Stimulated activated CD4-positive, alpha-beta T cell treated with anti-CD3 and anti-CD28 coated beads, Interleukin-1b, Interleukin-23, amount 100 ng/mL, for 24 hours (primary cell): ENCODE measurements around the gene PPP1R1A.

Experiments
- DNase-seq, 4 experiments: peaks; one replicate each; pipeline ENCODE4 v3.0.0-alpha.2; 2020; ENCODE audit warnings: low read depth in 4 of 4, low spot score in 1 of 4

Gene PPP1R1A, protein sequence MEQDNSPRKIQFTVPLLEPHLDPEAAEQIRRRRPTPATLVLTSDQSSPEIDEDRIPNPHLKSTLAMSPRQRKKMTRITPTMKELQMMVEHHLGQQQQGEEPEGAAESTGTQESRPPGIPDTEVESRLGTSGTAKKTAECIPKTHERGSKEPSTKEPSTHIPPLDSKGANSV

DNA sequence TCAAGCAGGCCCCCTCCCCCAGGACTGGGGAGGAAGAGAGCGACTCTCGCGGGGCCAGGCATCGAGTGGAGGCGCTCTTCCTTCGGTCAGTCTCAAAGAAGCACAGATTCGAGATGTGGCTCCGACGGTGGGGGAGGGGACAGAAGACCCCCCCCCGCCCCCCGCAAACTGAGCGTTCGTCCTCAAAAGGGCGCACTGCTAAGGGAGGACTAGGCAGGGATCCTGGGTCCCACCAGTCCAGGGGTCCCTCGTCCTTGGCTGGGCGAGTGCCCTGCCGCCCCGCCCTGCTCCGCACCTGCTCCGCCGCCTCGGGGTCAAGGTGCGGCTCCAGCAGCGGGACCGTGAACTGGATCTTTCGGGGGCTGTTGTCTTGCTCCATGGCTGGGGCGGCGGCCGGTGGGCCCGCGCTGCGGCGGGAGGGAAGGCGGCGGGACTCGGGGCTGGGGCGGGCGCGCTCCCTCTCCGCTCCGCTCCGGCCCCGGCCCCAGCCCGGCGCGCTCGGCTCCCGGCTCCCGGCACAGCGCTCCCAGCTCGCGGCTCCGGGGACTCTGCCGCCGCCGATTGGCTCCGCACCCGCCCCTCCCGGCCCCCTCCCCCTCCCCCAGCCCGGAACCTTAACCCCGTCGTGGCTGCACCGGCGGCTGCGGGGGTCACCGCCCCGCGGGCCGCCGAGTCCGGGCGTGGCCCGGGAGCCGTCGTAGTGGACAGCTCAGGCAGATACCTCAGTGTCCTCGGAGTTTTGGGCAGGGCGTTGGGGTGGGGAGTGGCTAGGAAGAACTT lies at the start of gene PPP1R1A:
Gene PPP1R1A (minus strand): TSS at position 550 of the 780 bp plus-strand sequence. CDS start 171 bp downstream, at position 379.
- DNase-seq = no peak

DNA sequence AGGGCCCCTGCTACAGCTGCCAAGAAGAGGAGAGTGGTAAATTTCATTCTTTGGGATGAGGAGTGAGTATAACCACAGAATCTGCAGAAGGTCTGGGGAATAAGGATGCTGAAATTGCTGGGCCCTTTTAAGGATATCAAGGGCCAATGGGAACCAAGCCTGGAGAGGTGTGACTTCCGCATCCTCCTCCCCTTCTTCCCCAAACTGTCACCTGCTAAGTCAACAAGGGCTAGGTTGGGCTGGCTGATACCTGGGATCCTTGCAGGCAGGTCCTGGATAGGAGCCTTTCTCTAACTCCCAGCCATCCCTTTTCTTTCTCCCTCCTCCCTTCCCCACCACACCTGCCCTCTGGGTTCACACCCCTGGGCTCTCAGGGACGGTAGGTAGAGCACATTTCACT lies 46.3 kb upstream of the PPP1R1A start, which contains the start of gene LACRT:
Gene LACRT (minus strand): TSS at position 101 of the 400 bp plus-strand sequence. CDS start 54 bp downstream, at position 47.
- DNase-seq = no peak

DNA sequence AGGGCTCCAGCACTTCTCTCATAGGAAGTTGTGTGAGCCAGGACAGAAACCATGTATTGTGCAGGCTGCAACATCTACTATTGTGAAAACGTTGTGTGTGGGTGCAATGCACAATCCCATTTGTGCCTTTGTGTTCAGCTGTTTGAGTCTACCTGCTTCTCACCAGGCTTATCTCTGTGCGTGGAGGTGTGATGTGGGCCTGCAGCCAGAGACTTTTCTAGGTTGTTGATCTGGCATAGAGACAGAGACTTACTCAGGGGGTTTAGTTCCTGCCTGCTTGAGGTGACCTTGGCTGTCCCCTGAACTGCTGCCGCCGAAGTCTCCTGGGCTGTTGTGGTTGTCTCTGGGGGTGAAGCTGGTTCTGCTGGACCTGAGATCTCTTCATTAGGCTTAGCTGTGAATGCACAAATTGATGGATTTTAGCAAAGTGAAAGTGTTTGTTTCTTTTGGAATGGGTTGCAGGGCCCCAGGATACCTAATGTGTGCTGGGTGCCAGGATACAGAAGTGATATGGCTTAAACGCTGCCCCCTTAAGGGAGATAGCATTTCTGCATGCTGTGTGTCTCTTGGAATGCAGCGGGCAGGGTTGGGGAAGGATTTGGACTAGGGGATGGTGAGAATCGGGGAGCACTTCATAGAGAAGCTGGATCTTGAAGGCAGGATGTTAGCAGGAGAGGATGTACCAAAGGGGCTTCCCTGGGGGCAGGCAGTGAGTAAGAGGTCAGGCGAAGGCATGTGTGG lies 43.7 kb upstream of the PPP1R1A start:
- no peak for DNase-seq

DNA sequence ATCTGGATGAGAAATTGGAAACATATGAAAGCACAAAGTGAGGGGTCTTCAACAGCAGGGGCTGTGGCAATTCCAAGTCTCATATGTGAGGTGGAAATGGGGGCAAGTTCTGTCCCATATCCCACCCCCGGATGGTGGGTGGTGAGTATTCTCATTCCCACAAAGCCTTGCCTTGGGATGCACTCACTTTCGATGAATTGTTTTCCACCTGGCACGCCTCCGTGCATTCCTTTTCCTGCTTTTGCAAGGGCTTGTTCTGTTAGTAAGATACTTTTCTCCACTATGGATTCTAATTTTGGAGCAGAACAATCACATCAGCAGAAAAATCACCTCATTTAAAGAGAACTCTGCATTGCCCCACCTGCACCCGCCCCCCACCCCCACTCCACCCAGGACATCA lies 43.1 kb upstream of the PPP1R1A start:
- no peak for DNase-seq

DNA sequence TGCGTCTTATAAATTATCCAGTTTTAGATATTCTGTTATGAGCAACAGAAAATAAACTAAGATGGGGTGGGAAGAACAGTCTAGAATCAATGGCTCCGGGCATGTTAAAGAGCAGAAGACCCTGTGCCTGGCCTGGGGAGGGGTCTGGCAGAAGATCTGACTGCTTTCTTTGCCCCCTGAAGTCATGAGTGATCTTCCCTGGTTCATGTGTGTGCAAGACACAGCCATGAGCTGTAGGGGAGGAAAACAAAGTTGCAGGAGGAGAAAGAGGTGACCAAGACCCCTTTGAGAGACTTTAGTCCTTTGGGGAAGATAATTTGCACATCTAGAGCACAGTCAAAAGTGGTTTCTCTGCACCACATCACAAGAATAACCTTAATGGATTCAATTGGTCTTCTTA lies 41.5 kb upstream of the PPP1R1A start:
- DNase-seq = no peak

DNA sequence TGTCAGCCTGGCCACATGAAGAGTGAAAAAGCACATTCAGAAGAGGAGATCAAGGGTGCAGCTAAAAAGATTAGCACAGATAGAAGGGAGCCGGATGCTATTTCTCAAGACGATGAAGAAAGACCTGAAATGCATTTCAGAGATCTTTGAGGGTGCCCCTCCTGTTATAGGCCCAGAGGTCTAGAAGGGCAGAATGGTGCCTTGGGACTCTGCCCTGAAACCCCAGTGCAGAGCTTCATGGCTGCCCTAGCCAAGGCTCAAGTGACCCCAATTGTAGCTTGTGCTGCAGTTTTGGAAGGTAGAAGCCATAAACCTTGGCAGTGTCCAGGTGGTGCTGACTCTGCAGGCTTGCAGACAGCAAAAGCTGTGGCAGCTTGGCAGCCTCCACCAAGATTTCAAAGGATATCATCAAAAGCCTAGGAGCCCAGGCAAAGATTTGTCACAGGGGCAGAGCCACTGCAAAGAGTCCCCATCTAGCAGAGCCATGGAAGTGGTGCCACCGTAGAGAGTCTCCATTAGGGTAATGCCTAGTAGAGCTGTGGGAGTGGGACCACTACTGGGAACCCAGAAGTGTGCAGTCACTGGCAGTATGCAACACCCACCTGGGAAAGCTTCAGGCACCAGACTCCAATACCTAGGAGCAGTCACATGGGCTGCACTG lies 39.9 kb upstream of the PPP1R1A start:
- DNase-seq = no peak

DNA sequence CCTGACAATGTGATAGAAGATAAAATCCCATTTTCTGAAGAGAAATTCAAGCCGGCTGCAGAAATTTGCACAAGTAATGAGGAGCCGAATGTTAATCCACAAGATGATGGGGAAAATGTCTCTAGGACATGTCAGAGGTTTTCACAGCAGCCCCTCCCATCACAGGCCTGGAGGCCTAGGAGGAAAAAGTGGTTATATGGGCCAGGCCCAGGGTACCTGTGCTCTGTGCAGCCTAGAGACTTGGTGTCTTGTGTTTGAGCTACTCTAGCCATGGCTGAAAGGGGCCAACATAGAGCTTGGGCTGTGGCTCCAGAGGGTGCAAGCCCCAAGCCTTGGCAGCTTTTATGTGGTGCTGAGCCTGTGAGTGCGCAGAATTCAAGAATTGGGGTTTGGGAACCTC lies 38.8 kb upstream of the PPP1R1A start:
- DNase-seq = no peak

DNA sequence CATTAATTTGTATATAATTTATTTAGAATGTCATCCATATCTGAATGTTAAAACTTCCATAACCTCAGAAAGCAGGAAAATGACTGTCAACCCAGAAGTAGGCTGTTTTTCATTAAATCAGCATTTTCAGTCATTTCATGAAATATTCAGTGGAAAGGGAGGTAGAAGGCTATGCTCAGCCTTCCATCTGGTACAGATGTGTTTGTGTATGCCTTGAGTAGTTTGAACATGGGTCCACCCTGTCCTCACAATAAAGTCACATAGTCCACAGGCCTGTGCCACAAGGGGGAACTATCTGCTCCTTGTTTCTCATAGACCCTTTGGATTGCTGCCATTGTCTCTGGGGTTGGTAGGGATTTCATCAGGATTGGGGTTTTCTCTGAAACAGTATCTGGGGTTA lies 37.1 kb upstream of the PPP1R1A start:
- DNase-seq = no peak

DNA sequence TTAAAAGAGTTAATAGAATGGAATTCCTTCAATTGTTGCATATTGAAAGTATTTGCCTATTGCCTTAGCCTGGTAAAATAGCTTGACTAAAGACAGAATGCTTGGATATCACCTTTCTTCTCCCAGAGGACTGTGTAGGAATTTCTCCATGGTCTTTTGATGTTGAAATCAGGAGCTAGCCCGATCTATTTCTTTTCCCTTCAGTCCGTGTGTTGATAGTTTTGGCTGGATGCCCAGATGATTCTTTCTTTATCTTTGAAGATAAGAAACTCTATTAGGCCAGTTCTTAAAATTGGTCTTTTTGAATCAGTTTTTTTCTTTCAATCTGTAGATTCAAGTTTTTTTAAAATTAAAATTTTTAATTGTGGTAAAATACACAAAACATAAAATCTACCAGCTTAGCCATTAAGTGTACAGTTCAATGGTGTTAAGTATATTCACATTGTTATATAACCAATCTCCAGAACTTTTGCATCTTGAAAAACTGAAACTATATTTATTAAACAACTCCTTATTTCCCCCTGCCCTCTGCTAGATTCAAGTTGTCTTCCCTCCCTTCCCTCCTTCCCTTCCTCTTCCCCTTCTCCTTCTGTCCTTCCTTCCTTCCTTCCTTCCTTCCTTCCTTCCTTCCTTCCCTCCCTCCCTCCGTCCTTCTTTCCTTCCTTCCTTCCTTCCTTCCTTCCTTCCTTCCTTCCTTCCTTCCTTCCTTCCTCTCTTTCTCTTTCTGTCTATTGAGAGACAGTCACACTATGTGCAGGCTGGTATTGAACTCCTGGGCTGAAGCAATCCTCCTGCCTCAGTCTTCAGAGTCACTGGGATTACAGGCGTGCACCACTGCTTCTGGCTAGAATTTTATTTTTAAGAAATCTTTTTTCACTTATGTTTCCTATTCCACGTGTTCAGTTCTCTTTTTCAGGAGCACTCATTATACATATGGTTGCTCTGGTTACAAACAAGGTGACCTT lies 36.1 kb upstream of the PPP1R1A start:
- DNase-seq = no peak

DNA sequence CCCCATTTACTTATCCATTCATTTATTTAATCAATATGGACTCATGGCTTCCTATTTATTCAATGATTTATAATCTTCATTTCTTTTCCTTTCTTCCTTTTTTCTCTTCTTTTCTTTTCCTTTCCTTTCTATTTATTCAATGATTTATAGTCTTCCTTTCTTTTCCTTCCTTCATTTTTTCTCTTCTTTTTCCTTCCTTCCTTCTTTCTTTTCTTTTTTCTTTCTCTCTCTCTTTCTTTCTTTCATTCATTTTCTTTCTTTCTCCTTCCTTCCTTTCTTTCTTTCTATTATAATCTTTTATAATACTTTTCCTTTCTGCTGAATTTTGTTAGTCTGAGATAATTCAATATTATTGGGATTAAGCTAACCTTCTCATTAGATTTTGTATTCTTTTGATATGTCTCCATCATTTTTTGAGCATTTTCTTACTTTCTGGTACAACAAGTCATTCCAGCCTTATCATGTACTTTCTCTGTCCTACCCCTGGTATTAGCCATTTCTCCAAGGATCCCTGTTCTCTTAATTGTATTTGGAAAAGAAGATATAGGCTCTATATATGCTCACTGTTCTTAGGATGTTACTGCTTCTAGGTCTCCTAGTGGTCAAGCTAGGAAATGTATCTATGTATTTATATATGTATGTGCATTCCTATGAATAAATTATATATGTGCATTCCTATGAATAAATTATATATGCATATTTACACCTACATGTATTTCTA lies 34.2 kb upstream of the PPP1R1A start:
- no peak for DNase-seq

DNA sequence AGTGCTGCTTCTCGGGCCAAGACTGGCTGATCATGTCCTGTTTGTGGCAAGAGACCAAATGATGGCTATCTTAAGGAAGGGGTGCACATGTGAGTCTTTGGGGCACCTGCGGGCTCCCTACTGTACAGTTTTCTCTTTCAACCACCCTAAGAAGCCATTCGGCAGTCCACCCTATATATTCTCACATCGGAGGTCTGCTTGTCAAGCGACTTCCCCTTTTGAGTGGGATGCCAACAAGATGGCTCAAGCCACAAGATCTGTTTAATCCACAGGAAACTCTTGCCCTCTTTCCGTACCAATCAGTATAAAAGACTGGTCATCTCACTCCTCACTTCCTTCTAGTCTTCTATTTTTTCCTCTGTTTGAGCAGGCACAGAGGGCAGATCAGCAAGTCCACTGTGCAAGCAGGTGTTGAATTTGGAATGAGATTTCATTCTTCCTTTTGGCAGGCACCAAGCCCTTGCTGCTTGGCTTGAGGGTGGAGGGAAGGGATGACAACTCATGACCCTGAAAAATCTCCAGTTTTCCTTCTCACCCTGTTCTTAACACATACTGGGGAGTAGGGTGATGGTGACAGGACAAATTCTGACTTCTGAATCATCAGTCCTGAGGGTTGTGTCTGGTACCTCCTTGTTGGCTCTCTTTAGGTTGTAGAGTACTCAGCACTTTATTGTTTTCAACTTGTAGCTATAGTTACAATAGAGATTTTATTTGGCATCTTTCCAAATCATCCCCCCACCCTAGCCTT lies 28.6 kb upstream of the PPP1R1A start:
- DNase-seq = no peak

DNA sequence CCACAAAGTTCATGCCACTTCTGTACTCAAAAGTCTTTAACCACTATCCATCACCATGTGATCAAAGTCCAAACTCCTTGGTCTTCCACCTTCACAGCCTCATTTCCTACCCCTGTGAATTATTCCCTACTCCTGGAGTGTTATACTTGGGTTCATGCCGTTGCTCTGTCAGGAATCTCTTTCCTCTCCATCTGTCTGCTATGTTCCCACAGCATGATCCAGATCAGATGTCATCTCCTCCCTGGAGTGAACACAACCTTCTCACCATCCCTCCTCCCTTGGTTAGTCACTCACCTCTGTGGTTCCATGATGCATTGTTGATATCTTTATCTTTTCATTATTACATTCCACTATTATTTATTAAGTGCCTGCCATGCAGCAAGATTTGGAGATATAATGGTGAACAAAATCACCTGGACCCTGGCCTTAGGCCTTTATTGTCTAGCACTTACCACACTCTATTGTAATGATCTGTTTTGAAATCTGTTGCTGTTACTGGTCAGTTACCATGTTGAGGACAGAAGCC lies 23.8 kb upstream of the PPP1R1A start:
- no peak for DNase-seq

DNA sequence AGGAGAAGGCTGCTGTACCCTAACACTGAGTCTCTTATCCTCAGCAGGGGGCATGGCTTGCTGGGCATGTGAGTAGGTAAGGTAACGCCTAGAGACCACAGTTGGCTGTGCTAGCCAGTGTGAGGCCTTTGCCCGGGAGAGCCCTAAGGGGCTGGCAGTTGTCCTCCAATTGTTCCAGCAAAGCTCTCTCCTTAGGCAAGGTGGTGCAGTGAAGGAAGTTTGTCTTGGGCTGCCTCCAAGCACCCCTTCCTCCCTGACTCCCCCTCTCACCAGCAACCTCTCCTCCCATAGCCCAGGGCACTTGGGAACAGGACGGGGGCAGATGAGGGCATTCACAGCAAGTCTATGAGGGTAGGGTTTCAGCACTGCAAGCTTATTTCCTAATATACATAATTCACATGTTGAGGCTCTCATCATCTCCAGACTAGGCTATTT lies 23.3 kb upstream of the PPP1R1A start:
- no peak for DNase-seq

DNA sequence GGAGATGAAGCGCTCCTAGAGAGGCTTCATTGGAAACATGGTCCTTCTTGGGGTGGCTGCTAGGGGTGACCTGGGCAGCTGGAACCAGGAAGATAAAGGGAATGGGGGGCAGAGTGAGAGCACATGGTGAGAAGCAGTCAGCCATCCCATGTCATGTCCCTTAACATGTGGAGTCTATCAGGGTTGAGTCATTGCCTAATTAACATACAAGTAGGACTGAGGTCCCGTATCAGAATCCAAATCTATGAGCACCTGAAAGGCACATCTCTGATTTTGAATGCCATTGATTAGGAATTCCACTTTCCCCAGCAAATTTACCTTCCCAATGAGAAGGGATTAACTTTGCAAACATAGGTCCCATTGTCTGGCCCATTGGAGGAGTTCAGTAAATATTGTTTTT lies 20.3 kb upstream of the PPP1R1A start:
- no peak for DNase-seq

DNA sequence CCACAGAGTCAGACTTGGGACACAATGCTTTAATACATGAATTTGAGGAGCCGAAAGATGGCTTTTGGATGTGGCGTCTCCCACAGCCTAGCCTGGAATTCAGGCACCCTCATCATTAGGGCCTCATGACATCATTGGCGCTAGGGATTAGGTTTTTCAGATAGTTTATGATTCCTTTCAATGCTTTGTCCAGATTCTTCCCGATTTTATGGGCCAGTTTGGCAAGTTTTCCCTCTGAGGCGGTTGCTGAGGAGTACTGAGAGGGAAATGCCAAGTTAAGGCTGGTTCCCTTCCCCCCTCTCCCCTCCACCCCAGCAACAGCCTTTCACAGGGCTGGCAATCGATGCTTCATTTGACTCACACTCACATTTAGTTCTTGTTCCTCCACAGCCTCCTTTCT lies 19.7 kb upstream of the PPP1R1A start:
- no peak for DNase-seq

DNA sequence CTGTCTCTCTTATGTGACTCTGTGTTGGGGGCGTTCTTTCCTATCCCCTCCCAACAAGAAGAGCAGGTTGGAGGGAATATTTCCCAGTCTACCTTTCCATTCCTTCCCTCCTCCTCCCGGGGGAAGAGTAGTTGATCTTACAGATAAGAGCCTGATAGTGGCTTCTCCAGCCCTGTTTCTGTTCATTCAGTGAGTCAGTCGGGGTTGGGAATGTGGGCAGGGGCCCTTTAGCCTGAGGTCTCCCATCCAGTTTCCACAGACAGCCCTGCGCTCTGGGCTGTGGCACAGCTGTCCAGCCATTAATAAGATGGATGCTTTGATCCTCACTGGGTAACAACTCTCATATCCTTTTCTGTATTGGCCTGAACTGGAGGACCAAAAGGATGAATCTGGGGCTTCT lies 18.1 kb upstream of the PPP1R1A start:
- DNase-seq = no peak

DNA sequence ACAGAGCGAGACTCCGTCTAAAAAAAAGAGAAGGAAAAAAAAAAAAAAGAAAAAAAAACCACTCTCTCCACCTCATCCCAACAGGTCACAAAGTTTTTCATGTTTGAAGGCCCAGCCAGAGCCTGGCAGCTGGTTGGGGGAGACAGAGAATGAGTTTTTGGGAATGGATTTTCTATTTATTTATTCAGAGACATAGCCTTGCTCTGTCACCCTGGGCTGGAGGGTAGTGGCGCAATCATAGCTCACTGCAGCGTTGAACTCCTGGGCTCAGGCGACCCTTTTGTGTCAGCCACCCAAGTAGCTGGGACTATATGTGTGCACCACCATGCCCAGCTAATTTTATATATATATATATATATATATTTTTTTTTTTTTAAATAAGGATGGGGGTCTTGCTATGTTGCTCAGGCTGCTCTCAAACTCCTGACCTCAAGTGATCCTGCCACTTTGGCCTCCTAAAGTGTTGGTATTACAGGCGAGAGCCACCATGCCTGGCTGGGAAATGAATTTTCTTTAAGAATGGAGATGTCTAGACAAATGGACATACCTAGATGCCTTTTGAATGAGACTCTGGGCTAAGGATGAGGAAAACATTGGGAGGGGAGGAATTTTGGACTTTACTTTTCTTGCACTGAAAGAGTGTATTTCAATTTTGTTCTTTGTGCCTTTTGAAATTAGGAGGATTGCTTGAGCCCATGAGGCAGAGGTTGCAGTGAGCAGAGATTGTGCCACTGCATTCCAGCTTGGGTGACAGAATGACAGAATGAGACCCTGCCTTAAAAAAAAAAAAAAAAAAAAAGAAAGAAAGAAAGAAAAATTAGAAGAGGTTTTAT lies 16.9 kb upstream of the PPP1R1A start:
- DNase-seq = no peak

DNA sequence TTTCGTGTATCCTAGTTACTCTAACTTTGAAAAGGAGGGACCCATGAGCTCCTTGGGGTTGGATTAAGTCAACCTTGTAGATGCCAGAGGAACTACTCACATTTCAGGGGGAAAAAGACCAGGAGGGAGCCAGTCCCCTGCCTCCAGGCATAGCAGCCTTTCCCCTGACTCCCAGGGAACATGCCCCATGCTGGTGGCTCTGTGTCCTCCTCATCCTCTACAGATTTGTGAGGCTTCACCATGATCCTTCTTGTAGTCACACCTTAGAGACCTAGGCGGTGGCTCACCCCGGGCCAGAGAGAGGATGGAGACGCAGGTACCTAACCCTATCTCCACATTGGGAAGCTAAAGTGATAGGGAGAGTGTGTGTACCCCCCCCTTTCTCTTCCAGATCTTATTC lies 16.0 kb upstream of the PPP1R1A start:
- DNase-seq = no peak
